Psoas muscle (tissue), 8 donors: Measurements from ENCODE around the gene LAMTOR5. TPM values are rescaled to one million over a fixed set of nuclear protein-coding genes. Genes with fewer than 3 reads are reported as not detected.

ENCODE experiments used
- ATAC-seq, 4 donors: fragments of 200-7000 bp; cut with Tn5 transposase; one replicate each; pipeline ENCODE4 v1.9.1; 2020; ENCODE audit warnings: moderate library complexity in 3 of 4, mild to moderate bottlenecking in 2 of 4
- DNase-seq, 2 donors: peaks; one replicate each; pipeline ENCODE4 v3.0.0-alpha.2; 2020
- H3K27ac ChIP-seq: fragments of 200-600 bp; one replicate; pipeline ENCODE4 v1.8.0; 2022
- H3K27me3 ChIP-seq, 3 donors: fragments of 200-600 bp in 1 of 3; one replicate each; pipeline versions ENCODE4 v1.6.1 to v1.8.0; 2013 to 2022; ENCODE audit warnings: low read length in 2 of 3, mild to moderate bottlenecking in 2 of 3, moderate library complexity in 1 of 3; ENCODE audit not compliant: insufficient read depth in 3 of 3
- H3K36me3 ChIP-seq, 2 donors: fragments of 200-600 bp in 1 of 2; one replicate each; pipeline versions ENCODE4 v1.6.1 to v1.8.0; 2013 to 2022; ENCODE audit warnings: low read depth in 1 of 2, mild to moderate bottlenecking in 1 of 2, moderate library complexity in 1 of 2; ENCODE audit not compliant: insufficient read depth in 1 of 2
- H3K4me1 ChIP-seq: fragments of 200-600 bp; one replicate; pipeline ENCODE4 v1.8.0; 2022
- H3K4me3 ChIP-seq: fragments of 200-600 bp; one replicate; pipeline ENCODE4 v1.8.0; 2022; ENCODE audit warnings: mild to moderate bottlenecking
- H3K9me3 ChIP-seq: fragments of 200-600 bp; one replicate; pipeline ENCODE4 v1.8.0; 2022
- WGBS, 3 donors: extraction: QIAGEN DNeasy Blood & Tissue Kit; methylation state at CpG; one replicate each; pipeline versions ENCODE4 v1.1.6 to v1.1.7; 2013; 5-methylcytosine and 5-hydroxymethylcytosine counted together
- intact Hi-C, 2 donors: fragments of 100-400 bp; cut with DNase I; formaldehyde crosslinking; loops; one replicate each; pipeline versions ENCODE4 v1.11.0 to v1.14.2; 2022
- polyA plus RNA-seq, 3 donors: library from polyadenylated mRNA; stranded (reverse); fragments of 200-250 nt; gene quantifications; one replicate each; pipeline ENCODE4 v1.2.3, GENCODE V29; 2013
- total RNA-seq, 4 donors: library from RNA; stranded (reverse); fragmentation: NEBNext Ultra II Directional in 2 of 4; extraction: Animal tissue kit (Norgen Biotek cat#: 25700) in 2 of 4; gene quantifications; one replicate each; pipeline versions ENCODE4 v1.2.1 to v1.2.4, GENCODE V29; 2021 to 2023
- TF ChIP-seq, protein P1 (sequence below): fragments of 200-600 bp; IDR thresholded peaks from one replicate; pipeline ENCODE4 v1.8.0; 2022; ENCODE audit warnings: antibody characterized with exemption
- donor health status: healthy with polysubstance abuse.
- donor health status: DM: no; HTN: no; CAD: no; lungs with moderate emphysema.
- donor health status: Bipolar disorder and iron deficiency.
- donor health status: healthy.
- donor health status: DM: yes; HTN: yes; CAD: no.
- donor health status: DM: no; HTN: no; CAD: no.
- donor health status: DM: no; HTN: no; CAD: no.
- donor health status: DM: yes; HTN: yes; CAD: no.

Gene LAMTOR5
- total and polyA plus RNA-seq, 7 donors, result 166 to 541 (median 250) TPM

DNA sequence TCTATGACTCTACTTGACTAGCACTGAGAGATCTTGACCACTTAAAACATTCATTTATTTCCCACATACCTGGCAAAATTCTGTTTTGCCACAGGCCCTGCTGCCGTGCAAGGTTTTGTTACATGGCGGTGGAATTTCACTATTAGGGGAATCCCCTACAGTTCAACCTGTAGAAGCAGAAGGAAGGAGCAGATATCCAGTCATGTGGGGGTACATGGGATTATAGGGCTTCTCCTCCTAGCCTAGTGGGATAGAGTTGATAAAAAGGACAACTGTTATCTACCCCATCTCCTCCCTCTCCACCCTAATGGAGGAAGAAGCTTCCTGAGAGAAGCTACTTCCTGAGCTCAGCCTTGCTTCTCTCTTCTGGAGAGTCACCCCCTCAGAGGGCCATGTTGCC is 25.7 kb upstream of the LAMTOR5 start:
- no peak overlapping the region for H3K27ac ChIP-seq
- TF ChIP-seq, protein P1, sequence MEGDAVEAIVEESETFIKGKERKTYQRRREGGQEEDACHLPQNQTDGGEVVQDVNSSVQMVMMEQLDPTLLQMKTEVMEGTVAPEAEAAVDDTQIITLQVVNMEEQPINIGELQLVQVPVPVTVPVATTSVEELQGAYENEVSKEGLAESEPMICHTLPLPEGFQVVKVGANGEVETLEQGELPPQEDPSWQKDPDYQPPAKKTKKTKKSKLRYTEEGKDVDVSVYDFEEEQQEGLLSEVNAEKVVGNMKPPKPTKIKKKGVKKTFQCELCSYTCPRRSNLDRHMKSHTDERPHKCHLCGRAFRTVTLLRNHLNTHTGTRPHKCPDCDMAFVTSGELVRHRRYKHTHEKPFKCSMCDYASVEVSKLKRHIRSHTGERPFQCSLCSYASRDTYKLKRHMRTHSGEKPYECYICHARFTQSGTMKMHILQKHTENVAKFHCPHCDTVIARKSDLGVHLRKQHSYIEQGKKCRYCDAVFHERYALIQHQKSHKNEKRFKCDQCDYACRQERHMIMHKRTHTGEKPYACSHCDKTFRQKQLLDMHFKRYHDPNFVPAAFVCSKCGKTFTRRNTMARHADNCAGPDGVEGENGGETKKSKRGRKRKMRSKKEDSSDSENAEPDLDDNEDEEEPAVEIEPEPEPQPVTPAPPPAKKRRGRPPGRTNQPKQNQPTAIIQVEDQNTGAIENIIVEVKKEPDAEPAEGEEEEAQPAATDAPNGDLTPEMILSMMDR, result no peak
- WGBS, 3 donors, result 86 to 100% (median 88%) methylated on average over 2 of the region's 2 CpGs
- no peaks in the 10 kb centered on the region for H3K9me3 ChIP-seq
- intact Hi-C loops, result no loop called here
- no peaks in the 10 kb centered on the region for H3K36me3 ChIP-seq
- H3K27me3 ChIP-seq, result no peaks in the 10 kb centered on the region
- no peaks in the 10 kb centered on the region for H3K4me1 ChIP-seq
- ATAC-seq (no peak), DNase-seq (no peak)
- H3K4me3 ChIP-seq, result no peak overlapping the region

- DNase-seq, result no peak
- TF ChIP-seq, protein P1, result no peak
- Histone ChIP-seq H3K4me3 (no peak overlapping the region), H3K27ac (no peak overlapping the region), H3K27me3 (no peaks in the 10 kb centered on the region), H3K9me3 (no peaks in the 10 kb centered on the region), H3K4me1 (no peaks in the 10 kb centered on the region), H3K36me3 (no peaks in the 10 kb centered on the region)
- intact Hi-C loops, result no loop called here
- ATAC-seq, result no peak
- 75 to 83% (median 81%) methylated on average over 4 of the region's 4 CpGs for WGBS, 3 donors
These were observed 23.4 kb upstream of the LAMTOR5 start for GRCh38 chr1:110430901-110431300.

- Histone ChIP-seq H3K4me3 (no peak overlapping the region), H3K27ac (no peak overlapping the region), H3K4me1 (no peaks in the 10 kb centered on the region), H3K27me3 (no peaks in the 10 kb centered on the region), H3K9me3 (no peaks in the 10 kb centered on the region), H3K36me3 (no peaks in the 10 kb centered on the region)
- intact Hi-C loops, result no loop called here
- 67 to 70% (median 69%) methylated on average over 6 of the region's 6 CpGs for WGBS, 3 donors
- TF ChIP-seq, protein P1, result no peak
- DNase-seq, result no peak
- ATAC-seq, result no peak
These were observed 22.9 kb upstream of the LAMTOR5 start for GRCh38 chr1:110430366-110430765.

- intact Hi-C loops, result no loop called here
These were observed 21.5 kb upstream of the LAMTOR5 start for GRCh38 chr1:110428946-110429345.

DNA sequence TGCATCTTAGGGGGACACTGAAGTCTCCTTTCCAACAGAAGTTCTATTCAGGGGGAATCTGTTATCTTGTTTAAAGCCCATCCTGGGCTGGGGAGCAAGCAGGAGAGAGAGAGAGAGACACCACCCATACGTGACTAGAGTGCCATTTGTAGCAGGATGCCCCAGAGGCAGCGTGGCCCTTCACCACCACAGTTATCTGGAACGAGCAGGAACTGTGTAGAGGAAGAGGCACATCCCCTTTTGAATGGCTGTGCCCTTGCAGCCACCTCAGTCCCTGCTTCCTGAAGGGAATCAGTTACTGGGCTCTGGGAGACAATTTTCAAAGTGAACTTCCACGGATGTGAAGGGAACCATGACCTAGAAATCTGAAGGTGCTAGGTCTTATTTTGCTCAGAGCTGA is 19.4 kb upstream of the LAMTOR5 start:
- ATAC-seq (no peak), DNase-seq (no peak)
- Histone ChIP-seq H3K27me3 (no peaks in the 10 kb centered on the region), H3K4me3 (no peak overlapping the region), H3K27ac (no peak overlapping the region), H3K4me1 (no peaks in the 10 kb centered on the region), H3K36me3 (no peaks in the 10 kb centered on the region), H3K9me3 (no peaks in the 10 kb centered on the region)
- TF ChIP-seq, protein P1, result no peak
- 49 to 53% (median 52%) methylated on average over 4 of the region's 4 CpGs for WGBS, 3 donors
- intact Hi-C loops, result no loop called here

More at GRCh38 chr1:110428946-110429345, 21.5 kb upstream of the LAMTOR5 start:
- Histone ChIP-seq H3K4me1 (no peaks in the 10 kb centered on the region), H3K27me3 (no peaks in the 10 kb centered on the region), H3K27ac (no peak overlapping the region), H3K9me3 (no peaks in the 10 kb centered on the region), H3K36me3 (no peaks in the 10 kb centered on the region), H3K4me3 (no peak overlapping the region)
- ATAC-seq (no peak), DNase-seq (no peak)
- TF ChIP-seq, protein P1, result no peak
- 51 to 60% (median 56%) methylated on average over 4 of the region's 4 CpGs for WGBS, 3 donors
